Right atrium auricular region (tissue), 2 donors: ENCODE measurements around the gene REXO1. TPM values are rescaled to one million over a fixed set of nuclear protein-coding genes. Genes with fewer than 3 reads are reported as not detected.
"Not testable (repeated sequence)": the region's sequence is repeated elsewhere in the genome, so short reads cannot be mapped to it uniquely, and the experiment has no call there.

Experiments
- DNase-seq: peaks from one replicate; pipeline ENCODE4 v3.0.0-alpha.2; 2019; ENCODE audit warnings: low spot score
- H3K27ac ChIP-seq, 2 donors: fragments of 200-600 bp; sonication (generic); 1 replicate in 1 of 2; 2 replicates in 1 of 2; pipeline ENCODE4 v1.5.1; 2016 to 2019
- H3K27me3 ChIP-seq, 2 donors: fragments of 200-600 bp; sonication (generic); one replicate each; pipeline versions ENCODE4 v1.5.1 to v1.6.0; 2017 to 2019
- H3K36me3 ChIP-seq: fragments of 200-600 bp; sonication (generic); one replicate; pipeline ENCODE4 v1.5.1; 2016
- H3K4me1 ChIP-seq, 2 donors: fragments of 200-600 bp; sonication (generic); one replicate each; pipeline versions ENCODE4 v1.5.1 to v1.6.0; 2017 to 2019
- H3K4me3 ChIP-seq, 2 donors: fragments of 200-600 bp; sonication (generic); 1 replicate in 1 of 2; 2 replicates in 1 of 2; pipeline ENCODE4 v1.5.1; 2017 to 2019; ENCODE audit warnings: mild to moderate bottlenecking in 1 of 2, moderate library complexity in 1 of 2
- H3K9me3 ChIP-seq, 2 donors: fragments of 200-600 bp; sonication (generic); one replicate each; pipeline ENCODE4 v1.5.1; 2019
- CTCF ChIP-seq, 2 donors: fragments of 200-600 bp; sonication (generic); IDR thresholded peaks; one replicate each; pipeline ENCODE4 v1.5.1; 2019; ENCODE audit warnings: antibody characterized with exemption in 2 of 2
- total RNA-seq, 2 donors: library from RNA; depleted of rRNA; stranded (reverse); fragments of >200 nt; gene quantifications; one replicate each; pipeline ENCODE4 v1.1.0, GENCODE V29; 2016

REXO1 gene
- total RNA-seq, 2 donors from 2014 or later, result 9.6 to 12.1 TPM

- Histone ChIP-seq H3K27ac (no peak overlapping the region), H3K9me3 (no peaks in the 10 kb centered on the region), H3K4me1 (peaks cover 0 to 10% of the 10 kb centered on the region in 2 donors), H3K4me3 (no peak overlapping the region), H3K27me3 (no peaks in the 10 kb centered on the region), H3K36me3 (no peaks in the 10 kb centered on the region)
- TF ChIP-seq CTCF (IDR thresholded peaks at IDR 0.05), result no peak
- DNase-seq, result no peak
Measured at GRCh38 chr19:1807030-1807694, 41.1 kb downstream of the REXO1 start.

- H3K9me3 ChIP-seq, result no peaks in the 10 kb centered on the region
- H3K36me3 ChIP-seq, result no peaks in the 10 kb centered on the region
- H3K4me3 ChIP-seq, result no peak overlapping the region
- TF ChIP-seq CTCF (IDR thresholded peaks at IDR 0.05), result no peak
- H3K27me3 ChIP-seq, result no peaks in the 10 kb centered on the region
- peaks cover 0 to 3% of the 10 kb centered on the region in 2 donors for H3K4me1 ChIP-seq
- DNase-seq, result no peak
- H3K27ac ChIP-seq, result no peak overlapping the region
Measured at GRCh38 chr19:1806184-1807029, 41.9 kb downstream of the REXO1 start.

- no peak overlapping the region for H3K27ac ChIP-seq
- H3K27me3 ChIP-seq, result no peaks in the 10 kb centered on the region
- no peaks in the 10 kb centered on the region for H3K36me3 ChIP-seq
- no peaks in the 10 kb centered on the region for H3K9me3 ChIP-seq
- DNase-seq, result no peak
- H3K4me3 ChIP-seq, result no peak overlapping the region
- H3K4me1 ChIP-seq, result no peaks in the 10 kb centered on the region
- no peak for TF ChIP-seq CTCF (IDR thresholded peaks at IDR 0.05)
Measured at GRCh38 chr19:1805401-1806183, 42.7 kb downstream of the REXO1 start.

GRCh38 chr19:1804858-1805257 lies 43.4 kb downstream of the REXO1 start:
- Histone ChIP-seq H3K9me3 (no peaks in the 10 kb centered on the region), H3K36me3 (no peaks in the 10 kb centered on the region), H3K27ac (no peak overlapping the region), H3K4me3 (no peak overlapping the region), H3K4me1 (no peaks in the 10 kb centered on the region), H3K27me3 (no peaks in the 10 kb centered on the region)
- TF ChIP-seq CTCF (IDR thresholded peaks at IDR 0.05), result no peak
- DNase-seq, result no peak

GRCh38 chr19:1799695-1800342 lies 48.5 kb downstream of the REXO1 start:
- H3K27me3 ChIP-seq, result no peaks in the 10 kb centered on the region
- H3K27ac ChIP-seq, result no peak overlapping the region
- no peak for TF ChIP-seq CTCF (IDR thresholded peaks at IDR 0.05)
- H3K4me1 ChIP-seq, result peaks cover 0 to 7% of the 10 kb centered on the region in 2 donors
- no peak overlapping the region for H3K4me3 ChIP-seq
- no peak for DNase-seq
- no peaks in the 10 kb centered on the region for H3K36me3 ChIP-seq
- H3K9me3 ChIP-seq, result no peaks in the 10 kb centered on the region

GRCh38 chr19:1797313-1797712 lies 51.0 kb downstream of the REXO1 start:
- H3K9me3 ChIP-seq, H3K27ac ChIP-seq, DNase-seq, H3K4me3 ChIP-seq, H3K4me1 ChIP-seq, H3K36me3 ChIP-seq, H3K27me3 ChIP-seq: not testable (repeated sequence)
